NCI-H2107 (cell line): ENCODE measurements around the gene ABHD4.
"Not testable (repeated sequence)": the region's sequence is repeated elsewhere in the genome, so short reads cannot be mapped to it uniquely, and the experiment has no call there.

Source experiments
- DNase-seq: peaks from one replicate; lab custom pipeline; 2025; lab: John Stamatoyannopoulos, UW

The ABHD4 gene, protein sequence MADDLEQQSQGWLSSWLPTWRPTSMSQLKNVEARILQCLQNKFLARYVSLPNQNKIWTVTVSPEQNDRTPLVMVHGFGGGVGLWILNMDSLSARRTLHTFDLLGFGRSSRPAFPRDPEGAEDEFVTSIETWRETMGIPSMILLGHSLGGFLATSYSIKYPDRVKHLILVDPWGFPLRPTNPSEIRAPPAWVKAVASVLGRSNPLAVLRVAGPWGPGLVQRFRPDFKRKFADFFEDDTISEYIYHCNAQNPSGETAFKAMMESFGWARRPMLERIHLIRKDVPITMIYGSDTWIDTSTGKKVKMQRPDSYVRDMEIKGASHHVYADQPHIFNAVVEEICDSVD

DNA sequence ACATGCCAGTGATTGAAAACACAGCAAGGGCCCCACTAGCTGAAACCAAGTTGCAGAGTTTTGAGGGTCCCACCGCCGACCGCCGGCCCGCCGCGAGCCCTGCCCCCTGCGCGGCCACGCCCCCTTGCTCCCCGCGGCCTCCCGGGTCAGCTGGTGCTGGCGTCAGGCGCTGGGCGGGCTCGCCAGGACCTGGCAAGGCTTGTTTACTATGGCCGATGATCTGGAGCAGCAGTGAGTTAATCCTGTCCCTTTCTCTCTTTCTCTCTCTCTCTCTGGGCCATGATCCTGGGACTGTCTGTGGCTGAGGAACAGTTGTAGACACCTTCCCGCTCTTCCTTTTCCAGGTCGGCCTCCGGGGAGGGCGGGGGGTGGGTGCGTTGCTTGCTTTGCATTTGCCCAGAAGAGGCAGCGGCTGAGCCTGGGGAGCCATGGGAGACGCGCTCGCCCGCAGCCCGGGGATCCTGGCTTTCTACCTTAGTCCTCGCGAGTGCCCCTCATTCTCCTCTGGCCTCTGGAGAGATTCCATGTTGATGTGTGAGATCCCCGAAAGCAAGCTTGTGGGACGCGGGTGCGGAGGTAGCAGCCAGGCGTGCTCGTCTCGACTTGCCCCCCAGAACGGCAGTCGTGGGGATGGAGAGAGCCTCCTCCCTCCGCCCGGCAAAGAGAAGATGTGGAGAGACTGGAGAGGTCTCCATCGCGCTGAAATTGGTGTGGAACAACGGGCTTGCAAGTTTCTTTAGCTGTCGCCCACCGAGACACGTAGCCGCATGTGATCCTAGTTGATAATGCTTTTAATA is at the start of gene ABHD4:
ABHD4 (plus strand) TSS at position 202 of the 797 bp plus-strand sequence; CDS start at position 209, 7 bp downstream.
- DNase-seq, result peak; percentile 9

DNA sequence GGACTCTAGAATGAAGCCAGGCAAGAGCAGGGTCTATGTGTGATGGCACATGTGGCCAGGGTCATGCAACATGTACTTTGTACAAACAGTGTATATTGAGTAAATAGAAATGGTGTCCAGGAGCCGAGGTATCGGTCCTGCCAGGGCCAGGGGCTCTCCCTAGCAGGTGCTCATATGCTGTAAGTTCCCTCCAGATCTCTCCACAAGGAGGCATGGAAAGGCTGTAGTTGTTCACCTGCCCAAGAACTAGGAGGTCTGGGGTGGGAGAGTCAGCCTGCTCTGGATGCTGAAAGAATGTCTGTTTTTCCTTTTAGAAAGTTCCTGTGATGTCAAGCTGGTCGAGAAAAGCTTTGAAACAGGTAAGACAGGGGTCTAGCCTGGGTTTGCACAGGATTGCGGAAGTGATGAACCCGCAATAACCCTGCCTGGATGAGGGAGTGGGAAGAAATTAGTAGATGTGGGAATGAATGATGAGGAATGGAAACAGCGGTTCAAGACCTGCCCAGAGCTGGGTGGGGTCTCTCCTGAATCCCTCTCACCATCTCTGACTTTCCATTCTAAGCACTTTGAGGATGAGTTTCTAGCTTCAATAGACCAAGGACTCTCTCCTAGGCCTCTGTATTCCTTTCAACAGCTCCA is 48.7 kb upstream of the ABHD4 start:
- no peak for DNase-seq

DNA sequence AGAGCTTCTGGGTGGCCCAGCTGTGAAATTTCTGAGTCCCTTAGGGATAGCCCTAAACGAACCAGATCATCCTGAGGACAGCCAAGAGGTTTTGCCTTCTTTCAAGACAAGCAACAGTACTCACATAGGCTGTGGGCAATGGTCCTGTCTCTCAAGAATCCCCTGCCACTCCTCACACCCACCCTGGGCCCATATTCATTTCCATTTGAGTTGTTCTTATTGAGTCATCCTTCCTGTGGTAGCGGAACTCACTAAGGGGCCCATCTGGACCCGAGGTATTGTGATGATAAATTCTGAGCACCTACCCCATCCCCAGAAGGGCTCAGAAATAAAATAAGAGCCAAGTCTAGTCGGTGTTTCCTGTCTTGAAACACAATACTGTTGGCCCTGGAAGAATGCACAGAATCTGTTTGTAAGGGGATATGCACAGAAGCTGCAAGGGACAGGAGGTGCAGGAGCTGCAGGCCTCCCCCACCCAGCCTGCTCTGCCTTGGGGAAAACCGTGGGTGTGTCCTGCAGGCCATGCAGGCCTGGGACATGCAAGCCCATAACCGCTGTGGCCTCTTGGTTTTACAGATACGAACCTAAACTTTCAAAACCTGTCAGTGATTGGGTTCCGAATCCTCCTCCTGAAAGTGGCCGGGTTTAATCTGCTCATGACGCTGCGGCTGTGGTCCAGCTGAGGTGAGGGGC is 48.0 kb upstream of the ABHD4 start:
- DNase-seq, result no peak

DNA sequence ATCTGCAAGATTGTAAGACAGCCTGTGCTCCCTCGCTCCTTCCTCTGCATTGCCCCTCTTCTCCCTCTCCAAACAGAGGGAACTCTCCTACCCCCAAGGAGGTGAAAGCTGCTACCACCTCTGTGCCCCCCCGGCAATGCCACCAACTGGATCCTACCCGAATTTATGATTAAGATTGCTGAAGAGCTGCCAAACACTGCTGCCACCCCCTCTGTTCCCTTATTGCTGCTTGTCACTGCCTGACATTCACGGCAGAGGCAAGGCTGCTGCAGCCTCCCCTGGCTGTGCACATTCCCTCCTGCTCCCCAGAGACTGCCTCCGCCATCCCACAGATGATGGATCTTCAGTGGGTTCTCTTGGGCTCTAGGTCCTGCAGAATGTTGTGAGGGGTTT is 46.5 kb upstream of the ABHD4 start:
- DNase-seq, result no peak

DNA sequence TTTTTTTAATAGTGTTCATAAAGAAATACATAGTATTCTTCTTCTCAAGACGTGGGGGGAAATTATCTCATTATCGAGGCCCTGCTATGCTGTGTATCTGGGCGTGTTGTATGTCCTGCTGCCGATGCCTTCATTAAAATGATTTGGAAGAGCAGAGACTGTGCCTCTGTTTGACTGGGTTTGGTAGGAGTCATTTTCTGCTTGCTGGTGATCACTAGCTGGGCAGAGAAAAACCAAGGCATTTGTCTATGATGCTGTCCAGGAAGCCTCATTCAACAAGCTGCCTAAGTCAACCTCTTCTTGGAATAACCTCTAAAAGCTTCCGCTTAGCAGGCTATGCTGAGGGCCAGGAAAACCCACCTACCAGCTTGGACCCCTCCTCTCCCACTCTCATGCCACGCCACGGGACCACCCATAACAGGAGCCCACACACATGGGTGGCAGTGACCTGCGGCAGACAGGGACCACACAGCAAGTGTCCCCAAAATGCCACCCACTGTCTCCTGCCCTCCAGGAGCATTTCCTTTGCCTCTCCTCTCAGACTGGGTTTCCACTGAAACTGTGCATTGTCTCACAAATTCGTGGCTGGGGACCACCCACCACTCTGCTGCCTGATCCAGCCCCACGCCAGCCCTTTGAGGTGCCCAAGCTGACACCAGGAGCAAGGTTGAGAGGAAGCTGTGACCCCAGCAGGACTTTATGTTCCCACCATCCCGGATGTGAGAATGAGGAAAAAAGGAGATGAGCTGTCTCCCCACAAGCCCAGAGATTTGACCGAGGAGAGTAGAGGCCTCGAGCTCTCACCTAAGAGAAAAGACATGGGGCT is 45.9 kb upstream of the ABHD4 start:
- DNase-seq, result no peak

DNA sequence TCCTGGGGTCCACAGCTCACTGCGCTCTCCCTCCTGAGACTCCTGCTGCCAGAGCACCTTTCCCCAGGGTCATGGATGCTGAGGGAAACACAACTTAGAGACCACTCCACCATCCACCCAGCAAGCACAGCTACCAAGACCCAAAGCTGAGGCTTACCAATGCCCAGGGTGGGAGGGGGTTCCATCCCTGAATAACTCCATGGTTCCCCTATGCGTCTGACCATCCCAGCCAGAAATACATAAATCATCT is 45.3 kb upstream of the ABHD4 start:
- DNase-seq, result no peak

DNA sequence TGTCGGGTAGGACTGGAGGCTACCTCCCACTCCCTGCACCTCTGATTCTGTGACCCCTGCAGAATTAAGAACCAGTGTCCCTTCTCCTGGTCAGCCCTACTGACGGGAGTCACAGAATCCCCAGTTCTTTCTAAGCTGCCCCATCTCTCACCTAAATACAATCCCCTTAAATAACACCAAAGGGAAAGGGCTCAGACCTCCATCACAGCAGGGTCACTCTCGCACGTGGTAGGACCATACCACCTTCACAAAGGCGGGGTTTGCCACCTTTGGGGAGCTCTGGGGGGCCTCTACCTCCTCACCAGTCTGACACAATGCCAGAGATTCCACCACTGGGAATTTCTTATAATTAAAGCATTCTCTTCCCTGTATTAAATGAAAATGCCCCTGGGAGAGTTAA is 44.7 kb upstream of the ABHD4 start:
- DNase-seq, result no peak

DNA sequence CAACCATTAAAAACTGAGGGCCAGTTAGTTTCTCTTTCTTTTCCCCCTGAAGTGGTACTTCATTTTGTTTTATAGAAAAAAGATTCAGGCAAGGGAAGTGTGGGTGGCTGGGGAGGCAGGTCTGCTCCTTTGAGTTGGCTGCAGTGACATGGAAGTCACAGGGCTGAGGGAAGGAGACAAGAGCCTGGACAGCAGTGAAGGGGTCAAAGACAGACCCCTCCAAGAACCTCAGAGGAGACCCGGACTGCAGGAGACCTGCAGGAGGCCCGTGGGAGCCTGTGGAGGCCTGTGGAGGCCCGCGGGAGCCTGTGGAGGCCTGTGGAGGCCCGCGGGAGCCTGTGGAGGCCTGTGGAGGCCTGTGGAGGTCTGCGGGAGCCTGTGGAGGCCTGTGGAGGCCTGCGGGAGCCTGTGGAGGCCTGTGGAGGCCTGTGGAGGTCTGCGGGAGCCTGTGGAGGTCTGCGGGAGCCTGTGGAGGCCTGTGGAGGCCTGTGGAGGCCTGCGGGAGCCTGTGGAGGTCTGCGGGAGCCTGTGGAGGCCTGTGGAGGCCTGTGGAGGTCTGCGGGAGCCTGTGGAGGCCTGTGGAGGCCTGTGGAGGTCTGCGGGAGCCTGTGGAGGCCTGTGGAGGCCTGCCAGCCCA is 44.1 kb upstream of the ABHD4 start:
- DNase-seq, result not testable (repeated sequence)

DNA sequence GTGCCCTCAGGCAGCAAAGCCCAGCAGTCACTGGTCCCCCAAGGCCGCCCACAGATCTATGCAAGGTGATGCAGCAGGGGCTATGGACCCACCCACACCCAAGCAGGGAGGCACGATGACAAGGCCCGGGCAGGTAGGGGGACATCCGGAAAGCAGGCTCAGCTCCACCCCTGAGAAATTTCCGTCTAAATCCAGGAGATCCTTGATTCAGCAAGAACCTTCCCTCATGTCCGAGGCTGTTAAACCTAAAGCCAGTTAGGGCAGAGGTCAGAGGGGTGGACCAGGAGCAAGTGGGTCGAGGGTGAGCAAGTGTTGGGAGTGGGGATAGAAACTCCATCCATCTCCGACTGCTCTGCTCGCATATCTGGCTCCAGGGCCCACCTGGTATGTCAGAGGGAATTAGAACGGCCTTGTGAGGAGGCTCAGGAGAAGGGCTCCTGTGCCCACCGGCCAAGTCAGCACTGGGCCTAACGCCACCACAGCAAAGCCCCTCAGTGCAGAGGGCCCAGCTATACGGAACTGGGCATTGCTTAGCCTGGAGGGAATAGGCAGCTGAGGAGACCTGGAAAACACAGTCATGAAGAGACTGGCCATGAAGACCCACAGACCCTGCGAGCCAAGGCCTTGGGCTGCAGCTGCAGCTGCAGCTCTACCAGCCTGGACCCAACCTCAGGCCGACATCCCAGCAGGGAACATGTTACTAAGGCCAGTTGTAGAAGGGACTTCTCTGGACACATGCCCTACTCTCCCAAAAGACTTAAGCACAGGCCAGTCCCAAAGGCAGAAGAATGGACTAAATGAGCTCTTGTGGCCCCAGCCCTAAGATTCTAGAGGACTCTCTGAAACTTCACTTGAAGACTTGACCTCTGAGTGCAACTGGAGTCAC is 43.4 kb upstream of the ABHD4 start:
- DNase-seq, result no peak

DNA sequence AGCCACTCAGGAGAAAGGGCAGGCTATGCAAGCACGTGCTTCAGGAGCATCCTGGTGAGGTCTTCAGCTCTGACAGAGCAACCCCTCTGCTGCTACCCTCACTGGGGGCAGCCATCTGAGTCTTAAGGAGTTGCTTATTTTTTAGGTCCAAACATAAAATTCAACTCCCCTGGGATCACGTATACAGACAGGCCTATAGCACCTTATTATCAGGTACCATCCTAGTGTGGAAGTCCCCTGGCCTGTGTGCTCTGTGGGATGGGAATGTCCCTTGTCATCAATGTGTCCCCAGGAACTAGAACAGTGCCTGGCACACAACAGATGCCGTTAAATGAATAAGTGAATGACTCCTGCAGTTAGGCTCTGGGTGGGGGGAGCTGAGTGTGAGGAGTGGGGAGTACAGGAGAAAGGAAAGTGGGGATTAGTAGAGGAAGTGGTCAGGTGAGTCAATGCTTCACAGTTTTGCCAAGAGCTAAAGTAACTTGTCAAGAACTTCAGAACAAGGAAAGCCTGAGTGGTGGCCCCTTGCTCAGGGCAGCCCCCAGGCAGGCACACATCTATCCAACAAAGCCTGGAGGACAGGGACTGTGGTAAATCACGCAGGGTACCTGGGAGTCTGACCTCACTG is 42.6 kb upstream of the ABHD4 start:
- DNase-seq, result no peak

DNA sequence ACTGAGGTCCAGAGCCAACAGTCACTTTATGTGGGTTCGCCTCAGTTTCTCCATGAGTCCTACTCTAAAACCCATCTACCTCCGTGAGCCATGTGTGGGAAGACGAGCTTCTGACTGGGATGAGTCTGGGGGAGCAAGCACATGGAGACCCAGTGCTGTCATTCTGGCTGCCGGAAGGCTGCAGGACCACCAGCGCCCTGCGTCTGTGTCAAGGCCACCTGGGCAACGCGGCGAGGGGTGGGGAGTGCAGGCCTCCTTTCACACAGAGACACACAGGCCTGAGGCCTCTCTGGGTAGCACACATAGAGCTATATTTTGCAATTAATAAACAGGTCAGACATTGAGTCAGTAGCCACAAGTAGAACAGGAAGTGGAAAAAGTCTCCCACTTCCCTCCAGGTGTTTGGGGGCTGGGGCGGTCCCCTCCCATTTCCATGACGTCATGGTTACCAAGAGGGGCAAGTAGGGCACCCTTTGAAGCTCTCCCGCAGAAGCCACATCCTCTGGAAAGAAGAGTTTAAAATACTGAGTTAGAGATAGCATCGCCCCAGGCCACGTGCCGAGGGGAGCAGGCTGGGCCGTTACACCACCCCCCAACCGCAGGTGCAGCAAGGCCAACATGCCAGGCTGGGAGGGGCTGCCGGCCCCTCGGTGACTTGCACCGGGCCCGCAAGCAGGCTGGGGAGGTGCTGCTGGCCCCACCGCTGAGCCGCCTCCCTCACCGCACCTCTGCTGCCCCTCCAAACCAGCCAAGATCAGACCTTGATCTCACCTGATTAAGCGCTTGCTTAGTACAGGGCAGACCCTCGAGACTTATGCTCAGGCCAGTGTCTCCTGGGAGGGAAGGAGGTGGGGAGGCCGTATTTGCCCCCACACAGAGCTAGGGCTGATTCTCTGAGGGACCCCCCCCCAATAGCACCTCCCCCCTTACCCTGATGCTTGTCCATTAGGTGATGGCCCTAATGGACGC is 41.8 kb upstream of the ABHD4 start:
- DNase-seq, result no peak

DNA sequence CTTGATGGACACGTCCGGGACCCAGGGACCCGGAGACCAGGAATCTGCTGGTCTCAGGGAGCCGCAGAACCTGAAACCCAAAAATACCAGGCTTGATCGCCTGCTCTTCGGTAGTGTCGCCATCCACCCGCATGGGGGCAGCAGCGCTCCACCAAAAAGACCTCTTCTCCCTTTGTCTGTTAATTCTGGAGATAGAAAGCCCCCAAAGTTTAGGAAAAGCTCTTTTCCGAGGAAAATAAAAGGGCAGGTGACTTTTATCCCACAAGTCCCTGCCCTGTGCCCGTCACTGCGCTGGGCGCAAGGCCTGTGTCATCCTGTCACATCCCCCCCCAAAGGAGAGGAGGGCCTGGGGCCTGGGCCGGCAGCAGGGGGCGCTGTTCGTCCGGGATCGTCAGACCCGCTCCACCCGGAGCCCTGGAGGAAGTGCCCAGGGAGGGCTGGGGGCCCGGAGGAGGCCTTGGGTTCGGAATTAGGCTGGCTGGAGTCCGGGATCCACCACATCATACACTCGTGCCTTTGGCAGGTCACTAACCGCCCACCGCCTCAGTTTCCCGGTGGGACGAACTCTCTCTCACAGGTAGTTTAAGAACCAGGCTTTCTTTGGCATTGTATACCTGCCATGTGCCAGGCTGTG is 41.0 kb upstream of the ABHD4 start:
- peak; percentile 48 for DNase-seq

DNA sequence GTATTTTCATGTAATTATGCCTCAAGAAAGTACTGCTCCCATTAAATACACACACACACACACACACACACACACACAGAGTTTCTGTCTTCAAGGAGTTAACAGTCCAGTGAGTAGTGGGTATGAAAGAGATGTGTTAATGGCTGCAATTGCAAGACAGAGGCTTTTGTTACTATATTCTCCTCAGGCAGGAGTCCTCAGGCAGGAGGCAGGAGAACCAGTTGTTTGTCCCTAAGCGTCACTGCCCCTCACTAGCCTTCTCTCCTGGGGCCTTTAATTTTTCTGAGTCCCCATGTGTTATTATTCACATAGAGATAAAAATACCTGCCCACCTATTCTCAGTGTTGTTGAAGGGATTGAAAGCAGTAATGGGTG is 40.3 kb upstream of the ABHD4 start:
- no peak for DNase-seq

DNA sequence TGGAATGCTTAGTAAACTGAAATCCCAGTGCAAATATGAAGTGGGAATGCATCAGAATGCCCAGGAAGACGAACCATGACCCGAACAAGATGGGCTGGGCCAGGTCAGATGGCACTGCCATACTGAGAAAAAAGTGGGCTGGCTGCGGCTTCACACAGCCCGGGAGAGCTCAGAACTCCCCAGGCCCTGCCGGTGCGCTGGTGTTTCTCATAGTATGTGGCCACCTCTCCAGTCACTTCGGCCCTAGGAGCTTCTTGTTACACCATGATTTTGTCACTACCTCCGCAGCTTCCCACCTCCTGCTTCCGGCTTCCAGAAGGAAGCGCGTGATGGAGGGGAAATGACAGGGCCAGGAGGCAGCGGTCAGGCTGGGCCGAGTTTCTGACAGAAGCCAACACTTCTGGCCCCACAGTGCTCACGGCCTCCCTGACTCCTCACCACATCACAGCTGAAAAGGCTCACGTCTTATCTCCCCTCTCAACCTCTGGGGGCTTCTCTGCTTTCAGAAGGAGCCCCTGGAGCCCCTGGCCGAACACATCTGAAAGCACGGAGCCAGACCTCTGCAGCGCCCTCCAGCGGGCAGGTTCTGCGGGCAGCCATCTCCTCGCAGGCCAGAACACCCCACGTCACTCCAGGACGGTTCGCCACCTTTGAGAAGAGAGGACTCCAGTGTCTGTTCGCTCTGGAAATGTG is 39.7 kb upstream of the ABHD4 start:
- DNase-seq, result no peak

DNA sequence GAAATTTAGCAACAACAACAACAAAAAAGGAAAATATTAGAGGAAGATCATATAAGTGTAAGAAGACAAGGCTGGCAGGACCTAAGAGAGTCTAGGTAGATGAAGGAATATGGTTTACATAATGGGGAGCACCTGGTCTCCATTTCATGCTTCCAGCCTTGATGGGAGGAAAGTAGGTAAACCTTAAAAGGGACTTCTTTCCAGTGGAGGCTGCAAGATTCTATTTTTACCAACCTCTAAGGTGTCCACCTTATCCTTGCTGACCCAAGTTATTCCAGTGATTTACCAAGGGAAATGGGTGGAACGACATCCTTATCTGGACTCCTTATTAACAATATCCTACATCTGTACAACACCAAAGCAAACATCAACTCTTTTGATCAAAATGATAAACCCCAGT is 39.1 kb upstream of the ABHD4 start:
- DNase-seq, result no peak

DNA sequence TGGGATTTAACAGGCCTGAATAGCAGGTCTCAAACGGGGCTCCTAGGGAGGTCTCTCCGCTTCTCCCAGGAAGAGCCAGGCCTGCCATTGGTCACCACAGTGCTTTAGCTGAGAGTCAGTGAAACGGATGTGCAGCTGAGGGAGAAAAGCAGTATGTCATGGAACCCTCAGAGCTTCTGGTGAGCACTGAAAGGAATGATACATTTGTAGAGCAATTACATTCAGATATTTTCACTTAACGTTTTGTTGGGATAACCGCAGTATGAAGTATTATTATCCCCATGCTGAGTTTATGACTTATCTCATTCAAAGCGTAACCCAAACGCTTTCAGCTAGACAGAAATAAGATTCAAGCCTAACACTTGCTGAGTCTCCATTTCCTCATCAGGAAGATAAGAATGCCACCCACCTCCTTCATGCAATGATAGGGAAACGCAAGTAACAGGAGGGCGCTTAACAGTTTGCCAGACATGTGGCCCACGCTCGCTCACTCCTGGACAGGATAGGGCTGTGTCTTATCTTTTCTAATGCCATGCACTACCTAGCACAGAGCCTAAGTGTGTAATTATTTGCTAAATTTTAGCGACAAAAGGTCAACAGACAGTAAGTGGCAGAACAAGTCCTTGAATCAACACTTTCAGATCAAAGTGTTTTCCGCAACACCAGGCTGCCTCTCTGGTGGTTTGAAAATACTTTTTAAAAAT is 37.3 kb upstream of the ABHD4 start:
- no peak for DNase-seq

DNA sequence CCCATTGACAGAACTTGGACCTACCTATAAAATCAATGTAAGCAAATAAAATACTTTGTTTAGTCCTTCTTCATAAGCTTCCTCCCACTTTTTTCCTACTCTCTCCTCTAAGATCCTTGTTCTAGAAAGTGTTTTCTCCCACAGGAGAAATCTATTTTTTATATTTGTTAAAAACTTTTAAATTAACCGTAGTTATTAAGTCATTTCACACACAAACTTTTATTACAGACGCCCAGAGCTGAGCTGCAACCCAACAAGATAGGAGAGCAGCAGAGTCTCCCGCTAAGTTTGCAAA is 36.8 kb upstream of the ABHD4 start:
- no peak for DNase-seq
